Measurements from ENCODE around the gene LTF.

LTF gene

DNA sequence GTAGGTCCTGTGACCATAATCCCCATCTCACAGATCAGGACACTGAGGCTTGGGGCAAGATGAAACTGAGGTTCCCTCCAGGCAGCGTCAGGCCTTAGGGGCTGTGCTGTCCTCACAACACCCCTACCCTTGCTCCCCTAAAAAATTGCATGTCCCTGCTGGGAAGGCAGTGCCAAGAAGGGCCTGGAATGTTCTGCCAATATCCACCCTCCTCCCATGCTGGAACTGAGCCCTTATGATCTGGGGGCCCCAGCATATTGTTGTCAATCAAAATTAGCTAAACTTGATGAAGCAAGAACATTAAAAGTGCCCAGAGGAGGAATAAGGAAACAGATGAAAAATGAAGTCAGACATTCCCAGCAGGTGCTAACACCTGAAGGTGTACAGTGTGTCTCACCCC, 19.7 kb upstream of the LTF start:
- in situ Hi-C loops (cut with MboI; ENCODE audit: low sequenced_read_pairs) = loop anchor here (10.0 kb wide), 1 partner anchor 410 kb away; no protein-coding TSS in a partner anchor
- no peaks in the 10 kb centered on the region for H3K27me3 ChIP-seq (ENCODE audit: low read depth)
- H3K36me3 ChIP-seq (replicated peaks) = no peaks in the 10 kb centered on the region
- no peak for DNase-seq (ENCODE audit: low spot score in 2 of 2)
- no peaks in the 10 kb centered on the region for H3K9me3 ChIP-seq
- H3K4me3 ChIP-seq = no peak overlapping the region
- peaks cover 4% of the 10 kb centered on the region for H3K4me1 ChIP-seq

DNA sequence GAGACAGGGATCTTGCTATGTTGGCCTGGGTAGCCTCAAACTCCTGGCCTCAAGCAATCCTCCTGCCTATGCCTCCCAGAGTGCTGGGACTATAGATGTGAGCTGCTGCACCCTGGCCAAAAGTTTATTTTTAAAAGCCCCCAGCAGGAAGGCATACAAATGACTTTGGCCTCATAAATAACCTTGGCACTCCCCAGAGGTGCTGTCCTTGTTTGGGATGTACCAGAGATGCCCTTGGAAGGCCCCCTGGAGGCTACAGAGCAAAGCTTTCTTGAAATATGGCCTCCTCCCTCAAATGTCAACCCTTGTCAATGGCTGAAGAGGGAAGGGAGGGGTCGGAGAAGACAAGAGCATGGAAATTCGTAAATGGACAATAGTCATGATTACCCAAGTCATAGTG, 19.1 kb upstream of the LTF start:
- Histone ChIP-seq H3K4me3 (no peak overlapping the region), H3K27me3 (ENCODE audit: low read depth) (no peaks in the 10 kb centered on the region)
- in situ Hi-C loops (cut with MboI; ENCODE audit: low sequenced_read_pairs) = loop anchor here (10.0 kb wide), 1 partner anchor 411 kb away; no protein-coding TSS in a partner anchor

DNA sequence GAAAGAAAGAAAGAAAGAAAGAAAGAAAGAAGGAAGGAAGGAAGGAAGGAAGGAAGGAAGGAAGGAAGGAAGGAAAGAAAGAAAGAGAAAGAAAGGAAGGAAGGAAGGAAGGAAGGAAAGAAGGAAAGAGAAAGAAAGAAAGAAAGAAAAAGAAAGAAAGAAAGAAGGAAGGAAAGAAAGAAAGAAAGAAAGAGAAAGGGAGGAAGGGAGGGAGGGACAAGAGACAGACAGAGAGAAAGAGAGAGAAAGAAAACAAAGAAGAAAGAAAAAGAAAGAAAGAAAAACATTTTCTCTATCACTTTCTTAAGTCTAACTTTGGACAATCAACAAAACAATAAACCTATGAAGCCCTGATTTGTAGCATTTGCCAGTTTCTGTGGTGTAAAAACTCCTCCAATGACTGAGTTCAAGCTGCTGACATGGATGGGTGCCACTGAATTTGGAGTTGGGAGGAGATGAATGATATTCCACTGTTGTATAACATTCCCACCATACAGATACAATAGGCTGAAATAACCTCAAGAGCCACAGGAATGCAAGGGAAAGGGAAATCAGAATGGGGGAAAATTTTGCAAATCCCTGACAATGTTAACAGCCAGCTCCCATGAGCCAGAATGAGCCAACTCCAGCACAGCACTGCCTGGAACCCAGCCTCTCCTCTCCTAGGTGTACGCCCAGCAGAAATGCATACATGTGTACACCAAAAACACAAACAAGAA, 18.1 kb upstream of the LTF start:
- in situ Hi-C loops (cut with MboI; ENCODE audit: low sequenced_read_pairs) = loop anchor here (10.0 kb wide), 1 partner anchor 412 kb away; no protein-coding TSS in a partner anchor
- H3K4me1 ChIP-seq = no peaks in the 10 kb centered on the region; the same call in none of the 2 replicates
- no peaks in the 10 kb centered on the region for H3K27me3 ChIP-seq (ENCODE audit: low read depth)
- DNase-seq (ENCODE audit: low spot score in 2 of 2) = peak; percentile 49 to 65
- H3K9me3 ChIP-seq = no peaks in the 10 kb centered on the region
- H3K4me3 ChIP-seq = no peak overlapping the region
- no peaks in the 10 kb centered on the region for H3K36me3 ChIP-seq (replicated peaks)

More for the DNA sequence above, 19.1 kb upstream of the LTF start:
- Histone ChIP-seq H3K4me1 (peaks cover under 1% of the 10 kb centered on the region), H3K36me3 (replicated peaks) (no peaks in the 10 kb centered on the region), H3K9me3 (no peaks in the 10 kb centered on the region)
- DNase-seq (ENCODE audit: low spot score in 2 of 2) = no peak

DNA sequence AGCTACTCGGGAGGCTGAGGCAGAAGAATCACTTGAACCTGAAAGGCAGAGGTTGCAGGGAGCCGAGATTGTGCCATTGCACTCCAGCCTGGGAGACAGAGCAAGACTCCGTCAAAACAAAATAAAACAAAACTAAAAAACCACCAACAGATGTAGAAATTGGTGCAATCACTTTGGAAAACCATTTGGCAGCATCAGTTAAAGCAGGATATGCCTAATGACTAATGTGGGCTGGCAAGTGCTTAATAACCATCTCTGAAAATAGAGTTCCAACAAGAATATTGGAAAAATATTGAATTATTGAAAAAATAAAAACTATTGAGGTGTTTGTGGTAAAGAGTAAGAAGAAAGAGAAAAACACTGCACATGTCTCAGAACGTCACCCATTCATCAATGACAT, 16.9 kb upstream of the LTF start:
- in situ Hi-C loops (cut with MboI; ENCODE audit: low sequenced_read_pairs) = loop anchor here (10.0 kb wide), 1 partner anchor 413 kb away; no protein-coding TSS in a partner anchor
- H3K9me3 ChIP-seq = no peaks in the 10 kb centered on the region
- DNase-seq (ENCODE audit: low spot score in 2 of 2) = no peak

DNA sequence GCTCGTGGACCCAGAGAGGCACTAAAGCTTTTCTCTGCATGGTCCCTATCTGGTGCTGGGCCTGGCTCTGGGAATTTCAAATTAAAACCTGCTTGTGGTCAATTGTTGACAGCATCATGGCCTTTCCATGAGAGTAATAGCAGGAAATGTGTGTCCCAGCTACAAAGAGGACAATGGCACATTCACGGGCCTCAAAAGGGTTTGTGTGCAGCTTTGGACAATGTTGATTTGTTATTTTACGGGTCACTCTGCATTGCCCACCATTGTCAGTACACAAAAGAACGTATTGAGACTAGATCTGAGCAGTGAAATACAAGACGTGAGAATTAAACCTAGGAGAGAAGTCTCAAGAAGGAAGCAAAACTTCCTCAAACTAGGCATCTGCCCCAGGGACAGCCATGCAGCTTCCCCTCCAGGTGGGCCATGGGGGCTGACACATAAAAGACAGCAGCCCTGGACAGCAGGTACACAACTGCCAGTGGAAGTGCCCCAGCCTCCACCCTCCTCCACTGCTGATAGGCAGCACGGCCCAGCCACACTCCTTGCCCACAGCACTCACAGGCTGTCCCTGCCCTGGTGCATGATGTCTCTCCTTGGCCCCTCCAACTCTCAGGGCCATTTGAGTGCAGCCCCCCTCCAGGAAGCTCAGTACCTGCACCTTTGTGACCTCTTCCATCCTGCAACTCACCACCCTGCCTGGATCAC, 15.9 kb upstream of the LTF start:
- Histone ChIP-seq H3K27me3 (ENCODE audit: low read depth) (peaks cover 7% of the 10 kb centered on the region; the same call in 1 of the 2 replicates), H3K36me3 (replicated peaks) (no peaks in the 10 kb centered on the region), H3K4me1 (no peaks in the 10 kb centered on the region; the same call in none of the 2 replicates), H3K9me3 (no peaks in the 10 kb centered on the region), H3K4me3 (no peak overlapping the region)
- no peak for DNase-seq (ENCODE audit: low spot score in 2 of 2)
- in situ Hi-C loops (cut with MboI; ENCODE audit: low sequenced_read_pairs) = loop anchor here (10.0 kb wide), 1 partner anchor 414 kb away; no protein-coding TSS in a partner anchor

More for the DNA sequence above, 16.9 kb upstream of the LTF start:
- Histone ChIP-seq H3K4me3 (no peak overlapping the region), H3K4me1 (no peaks in the 10 kb centered on the region; the same call in none of the 2 replicates), H3K27me3 (ENCODE audit: low read depth) (peaks cover 6% of the 10 kb centered on the region; the same call in 1 of the 2 replicates), H3K36me3 (replicated peaks) (no peaks in the 10 kb centered on the region)

DNA sequence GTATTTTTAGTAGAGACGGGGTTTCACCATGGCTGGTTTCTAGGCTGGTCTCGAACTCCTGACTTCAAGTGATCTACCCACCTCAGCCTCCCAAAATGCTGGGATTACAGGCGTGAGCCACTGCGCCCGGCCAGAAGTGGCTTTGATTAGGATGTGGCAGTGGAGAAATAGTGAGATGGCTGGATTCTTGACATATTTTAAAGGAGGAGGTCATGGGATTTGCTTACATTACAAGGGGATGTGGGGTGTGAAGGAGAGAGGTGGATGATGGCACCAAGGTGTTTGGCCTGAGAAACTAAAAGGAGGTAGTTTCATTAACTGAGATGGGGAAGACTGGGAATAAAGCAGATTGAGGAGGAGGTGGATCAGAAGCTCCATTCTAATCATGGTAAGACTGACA, 15.0 kb upstream of the LTF start:
- H3K9me3 ChIP-seq = no peaks in the 10 kb centered on the region
- H3K36me3 ChIP-seq (replicated peaks) = no peaks in the 10 kb centered on the region
- no peaks in the 10 kb centered on the region; the same call in none of the 2 replicates for H3K4me1 ChIP-seq
- H3K27me3 ChIP-seq (ENCODE audit: low read depth) = peaks cover 10% of the 10 kb centered on the region
- no peak for DNase-seq (ENCODE audit: low spot score in 2 of 2)
- H3K4me3 ChIP-seq = no peak overlapping the region
- in situ Hi-C loops (cut with MboI; ENCODE audit: low sequenced_read_pairs) = loop anchor here (10.0 kb wide), 1 partner anchor 415 kb away; no protein-coding TSS in a partner anchor

DNA sequence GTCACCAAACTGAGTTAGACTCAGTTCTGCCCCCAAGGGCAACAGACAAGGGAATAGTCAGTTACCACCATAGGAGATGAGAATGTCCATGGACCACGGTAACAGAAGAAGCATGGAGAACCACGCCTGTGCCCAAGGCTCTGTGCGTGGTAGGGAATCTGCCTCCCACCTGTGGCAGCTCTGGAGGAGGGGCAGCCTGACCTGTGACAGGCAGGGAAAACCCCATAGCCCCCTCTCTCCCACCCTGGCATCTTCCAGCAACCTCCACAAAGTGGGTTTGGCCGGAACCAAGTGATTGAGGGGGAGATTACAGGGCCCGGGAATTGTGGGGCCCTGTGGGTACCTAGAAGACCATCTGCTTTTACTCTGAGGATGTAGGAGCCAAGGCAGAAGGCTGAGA, 14.3 kb upstream of the LTF start:
- no peaks in the 10 kb centered on the region for H3K36me3 ChIP-seq (replicated peaks)
- H3K4me3 ChIP-seq = no peak overlapping the region
- peaks cover 16% of the 10 kb centered on the region for H3K27me3 ChIP-seq (ENCODE audit: low read depth)
- no peak for DNase-seq (ENCODE audit: low spot score in 2 of 2)
- no peaks in the 10 kb centered on the region for H3K9me3 ChIP-seq
- H3K4me1 ChIP-seq = no peaks in the 10 kb centered on the region; the same call in none of the 2 replicates
- in situ Hi-C loops (cut with MboI; ENCODE audit: low sequenced_read_pairs) = no loop called here

DNA sequence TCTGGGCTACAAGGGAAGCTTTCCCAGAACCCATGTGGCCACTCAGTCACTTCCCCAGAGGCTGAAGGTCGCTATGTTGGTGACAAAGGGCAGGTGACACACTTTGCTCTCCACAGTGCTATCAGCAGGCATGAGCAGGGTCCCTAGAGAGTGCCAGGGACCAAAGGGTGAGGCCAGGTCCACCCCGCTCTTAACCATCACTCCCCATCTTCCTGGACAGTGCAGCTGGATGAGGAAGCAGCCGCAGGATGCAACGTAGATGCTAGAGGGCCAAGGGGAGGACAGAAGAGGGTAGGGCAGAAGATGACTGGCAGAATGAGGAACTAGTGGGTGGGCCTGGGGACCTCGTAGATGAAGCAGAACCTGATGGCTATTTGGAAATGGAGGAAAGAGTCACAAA, 13.6 kb upstream of the LTF start:
- DNase-seq (ENCODE audit: low spot score in 2 of 2) = no peak
- H3K4me1 ChIP-seq = no peaks in the 10 kb centered on the region; the same call in none of the 2 replicates
- in situ Hi-C loops (cut with MboI; ENCODE audit: low sequenced_read_pairs) = no loop called here
- H3K9me3 ChIP-seq = no peaks in the 10 kb centered on the region
- no peak overlapping the region for H3K4me3 ChIP-seq
- peaks cover 17% of the 10 kb centered on the region for H3K27me3 ChIP-seq (ENCODE audit: low read depth)
- no peaks in the 10 kb centered on the region for H3K36me3 ChIP-seq (replicated peaks)

DNA sequence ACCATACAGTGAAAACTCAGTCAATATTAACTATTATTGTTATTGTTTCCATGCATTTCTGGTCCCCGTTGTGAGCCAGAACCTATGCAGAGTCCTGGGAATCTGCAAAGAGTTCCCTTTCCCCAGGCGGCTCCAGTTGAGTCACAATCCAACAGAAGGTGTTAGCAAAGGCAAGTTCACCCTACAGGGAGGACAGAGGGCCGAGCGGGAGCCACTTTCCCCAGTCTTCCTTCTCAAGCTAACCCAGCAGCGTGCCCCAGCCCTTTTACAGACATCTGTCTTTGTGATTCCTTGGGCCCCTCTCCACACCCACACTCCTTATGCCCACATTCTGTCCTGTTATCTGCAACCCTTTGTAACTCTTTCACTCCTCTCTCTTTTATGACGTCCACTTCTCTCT, 13.1 kb upstream of the LTF start:
- H3K36me3 ChIP-seq (replicated peaks) = no peaks in the 10 kb centered on the region
- H3K9me3 ChIP-seq = no peaks in the 10 kb centered on the region
- in situ Hi-C loops (cut with MboI; ENCODE audit: low sequenced_read_pairs) = no loop called here
- no peak for DNase-seq (ENCODE audit: low spot score in 2 of 2)
- peaks cover 17% of the 10 kb centered on the region for H3K27me3 ChIP-seq (ENCODE audit: low read depth)
- H3K4me3 ChIP-seq = no peak overlapping the region
- no peaks in the 10 kb centered on the region; the same call in 1 of the 2 replicates for H3K4me1 ChIP-seq

DNA sequence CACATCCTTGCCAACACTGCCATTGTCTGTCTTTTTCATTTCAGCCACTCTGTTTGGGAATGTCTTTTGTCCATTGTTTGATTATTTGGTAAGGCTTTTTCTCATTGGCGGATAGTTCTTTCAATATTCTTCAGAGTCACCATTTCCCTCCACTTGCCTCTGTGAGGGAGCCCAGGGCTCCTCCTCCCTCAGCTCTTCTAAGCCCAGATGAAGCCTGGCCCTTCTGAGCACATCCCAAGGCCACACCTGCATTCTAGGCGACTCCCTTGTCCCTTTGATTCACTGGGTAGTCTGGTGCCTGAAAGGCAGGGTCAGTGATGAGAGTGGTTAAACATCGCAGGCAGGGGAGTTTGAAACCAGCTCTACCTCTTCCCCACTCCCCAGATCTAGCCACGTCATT, 12.4 kb upstream of the LTF start:
- no peaks in the 10 kb centered on the region for H3K9me3 ChIP-seq
- in situ Hi-C loops (cut with MboI; ENCODE audit: low sequenced_read_pairs) = no loop called here
- no peaks in the 10 kb centered on the region for H3K4me1 ChIP-seq
- peaks cover 17% of the 10 kb centered on the region for H3K27me3 ChIP-seq (ENCODE audit: low read depth)
- H3K36me3 ChIP-seq (replicated peaks) = no peaks in the 10 kb centered on the region
- no peak overlapping the region for H3K4me3 ChIP-seq
- DNase-seq (ENCODE audit: low spot score in 2 of 2) = no peak

DNA sequence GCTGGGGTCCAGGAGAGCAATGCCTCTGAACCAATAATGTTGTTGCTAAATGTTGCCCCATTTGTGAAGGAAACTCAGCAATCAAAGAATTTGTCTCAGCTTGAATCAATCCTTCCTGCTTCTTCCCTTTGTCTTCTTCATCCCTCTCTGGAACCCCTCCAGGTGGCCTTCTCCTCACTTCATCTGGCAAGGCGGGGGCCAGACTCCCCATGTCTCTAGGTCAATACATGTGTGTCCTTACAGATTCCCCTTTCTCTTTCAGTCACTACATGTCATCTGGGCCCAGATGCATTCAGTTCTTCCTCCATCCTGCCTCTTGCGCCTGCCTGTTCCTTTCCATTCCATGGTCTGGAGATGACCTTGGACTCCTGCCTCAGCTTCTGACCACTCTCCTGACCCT, 8.0 kb upstream of the LTF start:
- Histone ChIP-seq H3K36me3 (replicated peaks) (no peaks in the 10 kb centered on the region), H3K27me3 (ENCODE audit: low read depth) (peaks cover 17% of the 10 kb centered on the region), H3K4me3 (no peak overlapping the region), H3K9me3 (no peaks in the 10 kb centered on the region), H3K4me1 (no peaks in the 10 kb centered on the region)
- DNase-seq (ENCODE audit: low spot score in 2 of 2) = no peak
- in situ Hi-C loops (cut with MboI; ENCODE audit: low sequenced_read_pairs) = loop anchor here (25.0 kb wide), 1 partner anchor 890 kb away; no protein-coding TSS in a partner anchor

DNA sequence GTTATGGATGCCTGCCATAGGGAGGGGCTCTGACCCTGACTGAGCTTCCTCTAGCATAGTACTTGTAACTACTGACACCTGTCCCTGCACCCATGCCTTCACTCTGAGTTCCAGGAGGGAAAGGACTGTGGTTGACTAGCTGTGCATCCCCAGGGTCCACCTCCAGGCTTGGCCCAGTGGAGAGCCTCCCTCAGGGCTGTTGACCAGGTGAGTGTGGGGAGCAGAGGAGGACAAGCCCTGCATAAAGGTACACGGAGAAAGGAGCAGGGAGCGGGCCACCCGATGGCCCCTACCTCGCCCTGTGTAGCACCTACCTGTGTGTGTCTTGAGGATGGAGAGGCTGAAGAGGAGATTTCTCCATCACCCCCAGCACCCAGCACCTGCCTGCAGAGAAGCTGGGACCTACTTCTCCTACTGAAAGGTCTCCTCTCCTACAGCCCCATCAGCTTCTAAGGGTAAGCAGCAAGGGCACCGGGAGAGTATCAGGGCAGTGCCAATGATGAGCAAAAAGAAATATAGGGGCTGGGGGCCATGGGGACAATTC, 6.7 kb upstream of the LTF start:
- Histone ChIP-seq H3K9me3 (no peaks in the 10 kb centered on the region), H3K4me1 (no peaks in the 10 kb centered on the region), H3K36me3 (replicated peaks) (no peaks in the 10 kb centered on the region), H3K27me3 (ENCODE audit: low read depth) (peaks cover 10% of the 10 kb centered on the region), H3K4me3 (no peak overlapping the region)
- DNase-seq (ENCODE audit: low spot score in 2 of 2) = no peak
- in situ Hi-C loops (cut with MboI; ENCODE audit: low sequenced_read_pairs) = loop anchor here (25.0 kb wide), 1 partner anchor 891 kb away; no protein-coding TSS in a partner anchor

DNA sequence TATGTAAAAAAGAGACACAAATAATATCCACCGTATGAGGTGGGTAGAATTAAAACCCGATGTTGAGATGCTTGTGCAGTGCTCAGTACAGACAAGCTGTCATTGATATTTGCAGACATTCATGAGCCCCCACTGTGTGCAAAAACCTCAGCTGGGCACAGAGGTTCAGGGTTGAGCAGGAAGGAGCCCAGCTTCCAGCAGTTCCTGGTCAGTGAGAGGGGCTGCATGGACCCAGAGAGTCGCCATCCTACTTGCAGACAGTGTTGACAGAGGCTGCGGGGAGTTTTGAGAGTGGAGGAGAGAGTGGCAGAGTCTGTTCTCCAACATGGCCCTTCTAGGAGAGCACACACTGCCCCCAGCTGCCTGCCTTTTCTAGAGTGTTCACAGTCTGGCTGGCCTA, 6.1 kb upstream of the LTF start:
- Histone ChIP-seq H3K4me3 (no peak overlapping the region), H3K27me3 (ENCODE audit: low read depth) (peaks cover 10% of the 10 kb centered on the region), H3K36me3 (replicated peaks) (no peaks in the 10 kb centered on the region), H3K9me3 (no peaks in the 10 kb centered on the region), H3K4me1 (no peaks in the 10 kb centered on the region)
- DNase-seq (ENCODE audit: low spot score in 2 of 2) = no peak
- in situ Hi-C loops (cut with MboI; ENCODE audit: low sequenced_read_pairs) = loop anchor here (25.0 kb wide), 1 partner anchor 891 kb away; no protein-coding TSS in a partner anchor
